ENCODE data around the gene LONP1.
A peak's percentile ranks its signal among the peaks of the same experiment; 100 is the strongest.

The LONP1 gene

DNA sequence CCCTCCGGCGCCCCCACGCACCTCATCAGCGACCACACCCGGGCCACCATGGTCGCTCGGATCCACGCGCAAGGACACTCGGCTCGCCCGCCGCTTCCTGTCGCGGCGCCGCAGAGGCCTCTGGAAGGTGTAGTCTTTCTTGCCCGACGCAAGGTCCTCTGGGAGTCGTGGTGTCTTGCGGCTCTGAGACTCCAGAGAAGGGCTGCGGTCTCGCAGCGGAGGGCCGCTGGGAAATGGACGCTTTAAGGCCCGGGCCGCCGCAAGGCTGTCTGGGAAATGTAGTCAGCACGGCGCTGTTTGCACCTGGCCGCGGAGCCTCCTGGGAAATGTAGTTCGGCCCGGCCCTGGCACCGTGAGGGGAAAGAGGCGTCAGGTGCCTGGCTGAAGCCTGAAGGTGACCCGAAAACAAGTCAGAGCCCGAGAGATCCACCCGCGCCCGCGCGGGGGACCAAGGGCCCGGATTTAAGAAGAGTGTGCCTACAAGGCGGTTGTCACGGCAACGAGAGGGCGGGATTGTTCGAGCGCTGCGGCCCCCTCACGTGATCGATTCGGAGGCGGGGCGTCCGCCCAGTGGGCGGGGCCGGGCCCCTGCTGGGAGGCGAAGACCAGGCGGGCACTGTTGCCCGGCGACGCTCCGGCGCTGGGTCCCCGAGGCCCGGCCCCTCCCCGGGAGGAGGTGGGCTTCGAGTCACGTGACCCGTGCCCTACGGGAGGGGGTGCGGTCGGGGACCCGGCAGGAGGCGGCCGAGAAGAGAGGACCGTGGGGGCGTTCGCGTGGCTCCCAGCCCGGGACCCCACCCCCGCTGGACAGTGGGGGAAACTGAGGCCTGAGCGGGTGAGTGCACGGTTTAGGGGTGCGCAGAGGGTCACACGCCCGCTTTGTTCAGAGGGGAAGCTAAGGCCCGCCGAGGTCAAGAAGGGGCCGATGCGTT lies 39.2 kb downstream of the LONP1 start, which contains the start of the genes HSD11B1L and MICOS13:
HSD11B1L (plus strand) TSS at position 591 of the 932 bp plus-strand sequence. CDS start 3,806 bp downstream, outside the sequence.
MICOS13 (minus strand) TSS at position 80 of the 932 bp plus-strand sequence; CDS start at position 50, 30 bp downstream.
- peak; percentile 95 to 96 for DNase-seq (ENCODE audit: low read depth in 1 of 2, low spot score in 1 of 2)

- DNase-seq (ENCODE audit: low read depth in 1 of 2, low spot score in 1 of 2), result no peak
Measured at GRCh38 chr19:5680084-5680436, 39.9 kb downstream of the LONP1 start.

GRCh38 chr19:5679289-5680083 lies 40.5 kb downstream of the LONP1 start:
- no peak for DNase-seq (ENCODE audit: low read depth in 1 of 2, low spot score in 1 of 2)

DNA sequence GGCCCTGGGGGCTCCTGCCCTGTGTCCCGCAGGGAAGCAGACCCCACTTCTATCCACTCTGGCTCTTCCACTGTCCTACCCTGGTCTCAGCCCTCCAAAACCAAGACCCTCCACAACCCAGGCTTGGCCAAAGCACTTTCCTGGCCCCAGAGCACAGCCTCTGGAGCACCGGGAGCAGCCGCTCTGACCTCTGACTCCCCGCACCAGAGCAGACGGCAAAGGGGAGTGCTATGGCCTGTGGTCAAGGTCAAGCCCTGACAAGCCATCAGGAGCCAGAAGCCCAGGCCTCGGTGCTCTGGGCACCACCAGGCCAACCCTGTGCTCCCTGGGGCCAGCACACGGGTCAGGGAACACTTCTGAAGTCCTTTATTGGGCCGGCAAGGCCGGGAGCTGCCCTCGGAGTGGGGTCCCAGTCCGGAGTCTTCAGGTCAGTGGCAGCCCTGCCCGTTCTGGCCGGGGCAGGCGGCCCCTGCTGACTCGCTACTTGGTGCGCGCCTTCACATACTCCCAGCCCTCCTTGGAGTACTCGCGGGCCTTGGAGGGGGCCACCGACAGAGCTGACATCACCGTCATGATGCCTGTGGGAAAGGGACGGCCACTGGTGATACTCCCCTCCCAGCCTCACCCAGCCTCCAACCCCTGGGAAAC lies 41.8 kb downstream of the LONP1 start:
- no peak for DNase-seq (ENCODE audit: low read depth in 1 of 2, low spot score in 1 of 2)

DNA sequence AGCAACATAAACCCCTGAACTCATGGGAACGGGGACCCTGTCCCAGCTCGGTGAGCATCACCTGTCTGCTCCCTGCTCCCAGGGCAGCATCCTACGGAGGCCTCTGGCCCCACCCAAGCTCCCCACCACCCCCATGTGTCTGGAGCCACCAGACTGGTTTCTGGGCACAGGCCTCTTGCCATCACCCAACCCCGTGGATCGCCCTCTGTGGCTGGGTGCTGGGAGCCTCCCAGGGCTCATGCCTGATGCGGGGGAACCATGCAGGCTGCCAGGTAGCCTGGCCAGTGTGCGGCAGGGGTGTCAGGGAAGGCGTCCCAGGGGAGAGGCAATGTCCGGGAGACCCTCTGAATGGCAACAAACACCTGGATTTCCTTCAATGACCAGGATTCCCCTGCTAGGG lies 42.4 kb downstream of the LONP1 start:
- no peak for DNase-seq (ENCODE audit: low read depth in 1 of 2, low spot score in 1 of 2)

DNA sequence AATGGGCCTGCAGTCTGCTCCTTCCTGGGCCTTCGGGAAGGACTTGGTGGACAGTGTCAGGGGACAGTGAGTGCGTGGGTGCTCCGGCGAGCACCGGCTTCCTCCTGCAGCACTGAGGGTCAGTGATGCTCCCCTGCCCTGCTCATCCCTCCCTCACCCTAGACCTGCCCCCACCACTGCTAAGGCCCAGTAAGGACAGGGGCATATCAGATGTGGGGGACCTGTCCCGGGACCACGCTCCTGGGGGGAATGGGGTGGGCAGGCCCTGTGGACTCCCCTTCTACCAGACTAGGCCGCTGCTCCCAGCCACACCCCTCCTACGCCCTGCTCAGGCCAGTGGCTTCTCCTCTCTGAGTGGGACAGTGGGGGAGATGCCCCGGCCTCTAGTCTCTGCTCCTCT lies 42.8 kb downstream of the LONP1 start:
- no peak for DNase-seq (ENCODE audit: low read depth in 1 of 2, low spot score in 1 of 2)

- no peak for DNase-seq (ENCODE audit: low read depth in 1 of 2, low spot score in 1 of 2)
Measured at GRCh38 chr19:5676772-5677105, 43.2 kb downstream of the LONP1 start.

DNA sequence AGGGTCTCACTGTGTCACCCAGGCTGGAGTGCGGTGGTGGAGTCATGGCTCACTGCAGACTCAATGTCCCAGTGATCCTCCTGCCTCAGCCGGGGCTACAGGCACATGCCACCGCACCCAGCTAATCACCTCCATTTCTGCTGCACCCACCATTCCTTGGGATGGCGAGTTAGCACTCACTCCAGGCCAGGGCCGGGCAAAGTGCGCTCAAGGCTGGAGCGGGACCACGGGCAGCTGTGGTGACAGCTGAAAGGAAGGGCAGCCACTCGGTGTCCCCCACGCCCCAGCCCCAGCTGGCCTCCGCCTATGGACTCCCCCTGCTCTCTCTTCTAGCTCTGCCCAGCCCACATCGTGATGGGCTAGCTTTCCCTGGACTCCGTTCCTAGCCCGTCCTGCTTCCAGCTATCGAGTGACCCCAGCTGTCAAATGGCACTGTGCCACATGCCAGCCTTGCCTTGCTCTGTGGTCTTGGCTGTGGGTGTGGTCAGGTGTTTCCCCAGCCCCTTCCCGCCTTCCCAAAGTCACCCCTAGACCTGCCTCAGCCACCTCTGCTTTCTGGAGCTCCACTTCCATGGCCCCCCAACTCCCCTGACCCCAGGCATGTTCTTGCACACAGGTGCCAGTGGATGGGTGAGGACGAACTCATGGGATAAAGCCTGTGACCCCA lies 43.7 kb downstream of the LONP1 start:
- no peak for DNase-seq (ENCODE audit: low read depth in 1 of 2, low spot score in 1 of 2)

DNA sequence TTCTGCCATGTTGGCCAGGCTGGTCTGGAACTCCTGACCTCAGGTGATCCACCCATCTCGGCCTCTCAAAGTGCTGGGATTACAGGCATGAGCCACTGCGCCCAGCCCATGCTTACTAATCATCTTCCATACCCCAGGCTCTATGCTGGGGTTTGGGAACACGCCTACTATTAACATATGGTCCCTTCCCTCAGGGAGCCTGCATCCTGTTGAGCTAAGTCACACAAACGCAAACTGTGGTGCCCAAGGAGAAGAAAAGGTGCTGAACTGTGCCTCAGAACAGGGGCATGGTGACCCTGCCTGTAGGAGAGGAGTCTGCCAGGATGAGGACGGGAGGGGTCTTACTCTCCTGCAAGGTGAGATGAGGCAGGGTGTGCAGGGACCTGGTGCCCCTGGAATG lies 45.2 kb downstream of the LONP1 start:
- DNase-seq (ENCODE audit: low read depth in 1 of 2, low spot score in 1 of 2), result no peak

- no peak for DNase-seq (ENCODE audit: low read depth in 1 of 2, low spot score in 1 of 2)
Measured at GRCh38 chr19:5673752-5674151, 46.2 kb downstream of the LONP1 start.

DNA sequence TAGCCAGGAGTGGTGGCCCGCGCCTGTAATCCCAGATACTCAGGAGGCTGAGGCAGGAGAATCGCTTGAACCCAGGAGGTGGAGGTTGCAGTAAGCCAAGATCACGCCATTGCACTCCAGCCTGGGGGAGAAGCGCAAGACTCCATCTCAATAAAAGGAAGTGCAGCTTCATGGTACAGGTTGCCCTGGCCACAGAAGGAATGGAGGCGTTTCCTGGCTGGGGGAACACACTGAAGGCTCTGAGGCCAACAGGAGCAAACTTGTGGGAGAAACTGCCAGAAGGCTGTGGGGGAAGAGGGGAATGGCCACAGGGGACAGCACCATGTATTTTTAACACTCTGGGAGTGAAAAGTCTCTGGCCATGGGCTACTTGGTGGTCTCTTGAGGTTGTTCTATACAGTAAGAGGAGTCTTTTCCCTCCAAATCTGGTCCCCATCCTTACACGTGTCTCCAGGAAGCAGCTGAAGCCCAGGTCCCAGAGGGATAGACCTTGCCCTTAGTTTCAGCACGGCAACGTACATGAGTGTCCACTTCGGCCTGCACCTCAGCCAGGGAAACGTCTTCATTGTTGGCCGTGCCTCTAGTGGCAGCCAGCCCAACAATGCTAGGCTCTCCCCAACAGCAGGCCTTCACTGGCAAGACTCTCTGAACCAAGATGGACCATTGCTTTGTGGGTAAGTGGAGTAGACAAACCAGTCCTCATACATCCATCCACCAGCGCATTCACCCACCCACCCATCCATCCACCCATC lies 47.1 kb downstream of the LONP1 start:
- no peak for DNase-seq (ENCODE audit: low read depth in 1 of 2, low spot score in 1 of 2)

DNA sequence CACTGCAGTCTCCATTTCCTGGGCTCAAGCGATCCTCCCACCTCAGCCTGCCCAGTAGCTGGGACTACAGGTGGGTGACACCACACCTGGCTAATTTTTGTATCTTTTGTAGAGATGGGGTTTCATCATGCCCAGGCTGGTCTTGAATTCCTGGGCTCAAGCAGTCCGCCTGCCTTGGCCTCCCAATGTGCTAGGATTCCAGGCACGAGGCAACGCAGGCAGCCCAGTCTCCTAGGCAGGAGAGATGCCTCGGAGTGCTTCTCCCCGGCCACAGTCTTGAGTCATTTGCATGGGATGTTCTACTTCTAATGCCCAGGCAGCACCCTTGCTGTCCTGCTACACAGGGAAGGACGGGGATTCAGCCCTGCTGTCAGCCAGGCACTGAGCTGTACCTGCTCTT lies 48.3 kb downstream of the LONP1 start:
- no peak for DNase-seq (ENCODE audit: low read depth in 1 of 2, low spot score in 1 of 2)

DNA sequence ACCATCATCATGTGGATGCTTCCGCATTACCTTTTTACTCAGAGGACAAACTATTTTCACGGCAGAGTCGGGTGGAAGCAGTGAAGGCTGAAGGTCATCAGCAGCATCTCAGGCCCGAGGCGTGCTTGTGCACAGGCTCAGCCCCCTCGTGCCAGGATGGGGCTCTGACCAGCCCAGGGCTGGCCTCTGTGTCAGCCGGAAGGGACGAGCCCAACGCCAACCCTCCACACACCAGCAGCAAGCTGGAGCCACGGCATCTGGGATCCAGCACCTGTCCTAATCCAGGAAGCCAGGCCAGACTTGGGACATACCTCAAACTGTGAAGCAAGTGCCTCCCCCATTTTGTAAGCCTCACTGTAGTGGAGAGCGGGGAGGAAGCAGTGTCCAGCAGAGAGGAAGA lies 50.7 kb downstream of the LONP1 start:
- DNase-seq (ENCODE audit: low read depth in 1 of 2, low spot score in 1 of 2), result no peak

DNA sequence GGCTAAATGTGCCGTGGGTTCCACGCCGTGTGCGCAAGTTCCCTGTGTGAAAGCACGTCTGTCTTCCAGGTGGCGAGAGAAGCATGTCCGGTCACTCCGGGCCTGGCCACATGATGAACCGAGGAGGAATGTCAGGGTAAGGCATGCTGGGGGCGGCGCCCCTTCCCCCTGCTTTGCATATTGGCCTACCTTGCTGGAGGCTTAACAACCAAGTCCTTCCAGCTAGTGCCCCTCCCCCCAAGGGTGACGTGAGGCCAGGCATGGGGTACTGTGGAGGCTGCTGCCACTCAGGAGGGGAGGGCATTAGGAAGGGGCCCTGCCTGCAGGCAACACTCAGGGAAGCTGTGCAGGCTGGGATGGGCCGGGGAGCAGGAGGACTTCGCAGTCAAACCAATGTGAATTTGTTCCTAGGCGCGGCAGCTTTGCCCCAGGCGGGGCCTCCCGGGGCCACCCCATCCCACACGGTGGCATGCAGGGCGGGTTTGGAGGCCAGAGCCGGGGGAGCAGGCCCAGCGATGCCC lies 52.1 kb downstream of the LONP1 start:
- no peak for DNase-seq (ENCODE audit: low read depth in 1 of 2, low spot score in 1 of 2)

- no peak for DNase-seq (ENCODE audit: low read depth in 1 of 2, low spot score in 1 of 2)
Measured at GRCh38 chr19:5666921-5667610, 52.9 kb downstream of the LONP1 start.

GRCh38 chr19:5665781-5666513 lies 54.0 kb downstream of the LONP1 start:
- DNase-seq (ENCODE audit: low read depth in 1 of 2, low spot score in 1 of 2), result no peak

- no peak for DNase-seq (ENCODE audit: low read depth in 1 of 2, low spot score in 1 of 2)
Measured at GRCh38 chr19:5664515-5664914, 55.4 kb downstream of the LONP1 start.

DNA sequence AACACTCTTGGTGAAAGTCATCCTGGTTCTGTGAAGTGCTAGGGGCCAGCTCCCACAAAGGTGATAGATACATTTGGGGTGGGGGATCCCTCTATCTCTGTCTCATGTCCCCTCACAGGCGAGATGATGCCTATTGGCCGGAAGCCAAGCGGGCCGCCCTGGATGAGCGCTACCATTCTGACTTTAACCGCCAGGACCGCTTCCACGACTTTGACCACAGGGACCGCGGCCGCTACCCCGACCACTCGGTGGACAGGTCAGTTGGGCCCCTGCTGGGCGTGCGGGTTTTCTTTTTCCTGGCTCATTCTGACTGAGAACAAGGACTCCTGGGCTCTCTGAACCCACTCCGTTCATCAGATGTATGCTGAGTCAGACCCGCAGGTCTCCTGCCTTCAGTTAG lies 56.0 kb downstream of the LONP1 start:
- DNase-seq (ENCODE audit: low read depth in 1 of 2, low spot score in 1 of 2), result no peak

GRCh38 chr19:5661483-5661882 lies 58.5 kb downstream of the LONP1 start:
- no peak for DNase-seq (ENCODE audit: low read depth in 1 of 2, low spot score in 1 of 2)
